Left kidney (tissue), 8 donors: ENCODE data around the gene ABCC10. TPM values are rescaled to one million over a fixed set of nuclear protein-coding genes. Genes with fewer than 3 reads are reported as not detected.
"Not testable (repeated sequence)": the region's sequence is repeated elsewhere in the genome, so short reads cannot be mapped to it uniquely, and the experiment has no call there.

ENCODE experiments used
- DNase-seq: peaks from one replicate; pipeline ENCODE4 v3.0.0-alpha.2; 2013
- long read RNA-seq, 8 donors: transcript quantifications; one replicate each; lab custom pipeline, GENCODE V29; 2026
- polyA plus RNA-seq: library from polyadenylated mRNA; unstranded; fragments of 120-200 nt; gene quantifications from one replicate; pipeline ENCODE4 v1.2.1, GENCODE V29; 2013; ENCODE audit not compliant: insufficient read length

The ABCC10 gene
- 28.9 TPM for polyA plus RNA-seq
- long read RNA-seq, donor 1, partial matches to known transcripts: 7 of 7 reads
- long read RNA-seq, donor 1, other reads (novel, unspliced or antisense): 0 of 7 reads
- long read RNA-seq, donor 2: 0 reads
- long read RNA-seq, donor 3, full-length matches to known transcripts: 1 of 1 reads
- long read RNA-seq, donor 3, partial matches to known transcripts: 0 of 1 reads
- long read RNA-seq, donor 3, other reads (novel, unspliced or antisense): 0 of 1 reads
- long read RNA-seq, donor 4: 0 reads
- long read RNA-seq, donor 5, full-length matches to known transcripts: 2 of 2 reads
- long read RNA-seq, donor 5, partial matches to known transcripts: 0 of 2 reads
- long read RNA-seq, donor 5, other reads (novel, unspliced or antisense): 0 of 2 reads
- long read RNA-seq, donor 6: 0 reads
- long read RNA-seq, donor 7, partial matches to known transcripts: 11 of 11 reads
- long read RNA-seq, donor 7, other reads (novel, unspliced or antisense): 0 of 11 reads
- long read RNA-seq, donor 8: 0 reads

- peak; percentile 94 for DNase-seq
Measured at GRCh38 chr6:43427406-43428111, at the start of gene ABCC10. ABCC10 (plus strand) TSS chr6:43427541; CDS start chr6:43427979, 438 bp downstream.

- DNase-seq: no peak
Measured at GRCh38 chr6:43377710-43378229, 49.6 kb upstream of the ABCC10 start.

GRCh38 chr6:43378631-43379030 is 48.7 kb upstream of the ABCC10 start:
- DNase-seq: peak; percentile 53

- DNase-seq: not testable (repeated sequence)
Measured at GRCh38 chr6:43380858-43381257, 46.5 kb upstream of the ABCC10 start.

- no peak for DNase-seq
Measured at GRCh38 chr6:43383021-43383667, 44.2 kb upstream of the ABCC10 start.

- peak; percentile 42 for DNase-seq
Measured at GRCh38 chr6:43386492-43386891, 40.8 kb upstream of the ABCC10 start.

- DNase-seq: no peak
Measured at GRCh38 chr6:43389730-43390295, 37.5 kb upstream of the ABCC10 start.

- DNase-seq: not testable (repeated sequence)
Measured at GRCh38 chr6:43390753-43391439, 36.4 kb upstream of the ABCC10 start.

GRCh38 chr6:43391440-43392031 is 35.8 kb upstream of the ABCC10 start:
- no peak for DNase-seq

GRCh38 chr6:43393133-43393532 is 34.2 kb upstream of the ABCC10 start:
- DNase-seq: not testable (repeated sequence)

- no peak for DNase-seq
Measured at GRCh38 chr6:43393602-43394001, 33.7 kb upstream of the ABCC10 start.

- DNase-seq: no peak
Measured at GRCh38 chr6:43394982-43395381, 32.4 kb upstream of the ABCC10 start.

GRCh38 chr6:43395776-43396175 is 31.6 kb upstream of the ABCC10 start:
- DNase-seq: no peak

- no peak for DNase-seq
Measured at GRCh38 chr6:43396408-43397149, 30.8 kb upstream of the ABCC10 start.

- DNase-seq: no peak
Measured at GRCh38 chr6:43399932-43400487, 27.3 kb upstream of the ABCC10 start.

GRCh38 chr6:43401730-43402129 is 25.6 kb upstream of the ABCC10 start:
- no peak for DNase-seq

GRCh38 chr6:43402820-43403219 is 24.5 kb upstream of the ABCC10 start:
- no peak for DNase-seq

GRCh38 chr6:43405354-43405753 is 22.0 kb upstream of the ABCC10 start:
- no peak for DNase-seq

- DNase-seq: no peak
Measured at GRCh38 chr6:43407296-43407695, 20.0 kb upstream of the ABCC10 start.

- DNase-seq: no peak
Measured at GRCh38 chr6:43408259-43408658, 19.1 kb upstream of the ABCC10 start.
